Thymus (tissue), 11 donors: ENCODE results near the gene LRRC70. TPM values are rescaled to one million over a fixed set of nuclear protein-coding genes. Genes with fewer than 3 reads are reported as not detected.

Experiments
- DNase-seq, 9 donors: peaks; one replicate each; pipeline ENCODE4 v3.0.0-alpha.2; 2013; ENCODE audit warnings: low spot score in 9 of 9, low read depth in 6 of 9, missing footprints in 1 of 9
- H3K27ac ChIP-seq, 2 donors: one replicate each; pipeline ENCODE4 v1.5.1; 2013; ENCODE audit warnings: control low read depth in 1 of 2, low read depth in 1 of 2, low read length in 1 of 2, mild to moderate bottlenecking in 1 of 2, moderate library complexity in 1 of 2
- H3K27me3 ChIP-seq, 2 donors: one replicate each; pipeline ENCODE4 v1.5.1; 2013; ENCODE audit warnings: low read length in 1 of 2; ENCODE audit not compliant: control insufficient read depth in 2 of 2, insufficient read depth in 1 of 2
- H3K36me3 ChIP-seq, 2 donors: one replicate each; pipeline ENCODE4 v1.5.1; 2013; ENCODE audit warnings: low read length in 1 of 2, mild to moderate bottlenecking in 1 of 2, moderate library complexity in 1 of 2; ENCODE audit not compliant: control insufficient read depth in 2 of 2, insufficient read depth in 2 of 2
- H3K4me1 ChIP-seq, 2 donors: one replicate each; pipeline ENCODE4 v1.5.1; 2013; ENCODE audit warnings: low read length in 2 of 2; ENCODE audit not compliant: control insufficient read depth in 2 of 2, insufficient read depth in 2 of 2
- H3K4me3 ChIP-seq, 2 donors: one replicate each; pipeline ENCODE4 v1.5.1; 2013; ENCODE audit warnings: low read length in 2 of 2, control low read depth in 1 of 2, mild to moderate bottlenecking in 1 of 2
- H3K9me3 ChIP-seq, 2 donors: one replicate each; pipeline ENCODE4 v1.5.1; 2013; ENCODE audit warnings: low read length in 1 of 2, mild to moderate bottlenecking in 1 of 2; ENCODE audit not compliant: control insufficient read depth in 2 of 2, insufficient read depth in 1 of 2
- WGBS: extraction: QIAGEN DNeasy Blood & Tissue Kit; methylation state at CpG from one replicate; pipeline ENCODE4 v1.1.7; 2013; 5-methylcytosine and 5-hydroxymethylcytosine counted together
- polyA plus RNA-seq: library from polyadenylated mRNA; stranded (reverse); fragments of 200-250 nt; gene quantifications from one replicate; pipeline ENCODE4 v1.2.3, GENCODE V29; 2013
- total RNA-seq: library from RNA; stranded (reverse); fragments of 120-200 nt; gene quantifications from one replicate; pipeline ENCODE4 v1.2.4, GENCODE V29; 2013
- donor health status: healthy.

Gene LRRC70
- total and polyA plus RNA-seq, 2 donors = 4.1 to 10.1 TPM

- no peak for DNase-seq
- 89% methylated on average over 8 of the region's 8 CpGs for WGBS
These were observed 13.9 kb downstream of the LRRC70 start for GRCh38 chr5:62592558-62592957.

GRCh38 chr5:62593331-62593730, 14.7 kb downstream of the LRRC70 start:
- WGBS = 95% methylated on average over 1 of the region's 1 CpG
- Histone ChIP-seq H3K9me3 (no peaks in the 10 kb centered on the region), H3K36me3 (peaks cover 0 to 4% of the 10 kb centered on the region in 2 donors)

More at GRCh38 chr5:62592558-62592957, 13.9 kb downstream of the LRRC70 start:
- H3K27ac ChIP-seq = no peak overlapping the region
- no peaks in the 10 kb centered on the region for H3K27me3 ChIP-seq
- no peak overlapping the region for H3K4me3 ChIP-seq
- peaks cover 0 to 4% of the 10 kb centered on the region in 2 donors for H3K36me3 ChIP-seq
- H3K4me1 ChIP-seq = no peaks in the 10 kb centered on the region
- no peaks in the 10 kb centered on the region for H3K9me3 ChIP-seq

GRCh38 chr5:62594364-62594984, 15.9 kb downstream of the LRRC70 start:
- no peak overlapping the region for H3K27ac ChIP-seq
- no peaks in the 10 kb centered on the region for H3K27me3 ChIP-seq
- peaks cover 0 to 4% of the 10 kb centered on the region in 2 donors for H3K36me3 ChIP-seq
- H3K4me3 ChIP-seq = no peak overlapping the region
- H3K4me1 ChIP-seq = no peaks in the 10 kb centered on the region
- DNase-seq = no peak
- H3K9me3 ChIP-seq = no peaks in the 10 kb centered on the region
- 98% methylated on average over 3 of the region's 3 CpGs for WGBS

More at GRCh38 chr5:62593331-62593730, 14.7 kb downstream of the LRRC70 start:
- no peaks in the 10 kb centered on the region for H3K4me1 ChIP-seq
- no peak overlapping the region for H3K4me3 ChIP-seq
- DNase-seq = no peak
- H3K27me3 ChIP-seq = no peaks in the 10 kb centered on the region
- no peak overlapping the region for H3K27ac ChIP-seq

- no peak overlapping the region for H3K4me3 ChIP-seq
- 98% methylated on average over 1 of the region's 1 CpG for WGBS
- no peaks in the 10 kb centered on the region for H3K4me1 ChIP-seq
- H3K27me3 ChIP-seq = no peaks in the 10 kb centered on the region
- H3K27ac ChIP-seq = no peak overlapping the region
- DNase-seq = no peak
- peaks cover 0 to 4% of the 10 kb centered on the region in 2 donors for H3K36me3 ChIP-seq
- no peaks in the 10 kb centered on the region for H3K9me3 ChIP-seq
These were observed 17.5 kb downstream of the LRRC70 start for GRCh38 chr5:62596096-62596495.

GRCh38 chr5:62596691-62597090, 18.1 kb downstream of the LRRC70 start:
- whole genome bisulfite sequencing = 97% methylated on average over 1 of the region's 1 CpG
- no peaks in the 10 kb centered on the region for H3K4me1 ChIP-seq
- H3K4me3 ChIP-seq = no peak overlapping the region
- H3K36me3 ChIP-seq = peaks cover 0 to 4% of the 10 kb centered on the region in 2 donors
- H3K27me3 ChIP-seq = no peaks in the 10 kb centered on the region
- H3K27ac ChIP-seq = no peak overlapping the region
- no peak for DNase-seq
- H3K9me3 ChIP-seq = no peaks in the 10 kb centered on the region

- no peak for DNase-seq
- H3K27ac ChIP-seq = no peak overlapping the region
- no peaks in the 10 kb centered on the region for H3K4me1 ChIP-seq
- 91% methylated on average over 2 of the region's 2 CpGs for WGBS
- H3K4me3 ChIP-seq = no peak overlapping the region
- peaks cover 0 to 4% of the 10 kb centered on the region in 2 donors for H3K36me3 ChIP-seq
- no peaks in the 10 kb centered on the region for H3K27me3 ChIP-seq
- no peaks in the 10 kb centered on the region for H3K9me3 ChIP-seq
These were observed 18.7 kb downstream of the LRRC70 start for GRCh38 chr5:62597314-62597713.

- WGBS = 94% methylated on average over 3 of the region's 3 CpGs
- Histone ChIP-seq H3K27me3 (no peaks in the 10 kb centered on the region), H3K9me3 (no peaks in the 10 kb centered on the region), H3K27ac (no peak overlapping the region), H3K36me3 (peaks cover 0 to 6% of the 10 kb centered on the region in 2 donors), H3K4me1 (peaks cover 0 to 1% of the 10 kb centered on the region in 2 donors), H3K4me3 (no peak overlapping the region)
- DNase-seq = no peak
These were observed 22.1 kb downstream of the LRRC70 start for GRCh38 chr5:62600560-62601252.

- no peak overlapping the region for H3K27ac ChIP-seq
- no peaks in the 10 kb centered on the region for H3K27me3 ChIP-seq
- 97% methylated on average over 5 of the region's 5 CpGs for WGBS
- peaks cover 0 to 6% of the 10 kb centered on the region in 2 donors for H3K36me3 ChIP-seq
- no peaks in the 10 kb centered on the region for H3K9me3 ChIP-seq
- no peak for DNase-seq
- H3K4me3 ChIP-seq = no peak overlapping the region
- peaks cover 0 to 2% of the 10 kb centered on the region in 2 donors for H3K4me1 ChIP-seq
These were observed 25.3 kb downstream of the LRRC70 start for GRCh38 chr5:62603934-62604333.

- 93% methylated on average over 4 of the region's 4 CpGs for WGBS
- Histone ChIP-seq H3K27me3 (no peaks in the 10 kb centered on the region), H3K4me3 (no peak overlapping the region), H3K4me1 (peaks cover 0 to 2% of the 10 kb centered on the region in 2 donors), H3K36me3 (peaks cover 6 to 7% of the 10 kb centered on the region in 2 donors), H3K27ac (no peak overlapping the region), H3K9me3 (no peaks in the 10 kb centered on the region)
- no peak for DNase-seq
These were observed 27.0 kb downstream of the LRRC70 start for GRCh38 chr5:62605638-62606037.
